ENCODE data around the gene FASLG.
"Not testable (repeated sequence)": the region's sequence is repeated elsewhere in the genome, so short reads cannot be mapped to it uniquely, and the experiment has no call there.

The FASLG gene, protein sequence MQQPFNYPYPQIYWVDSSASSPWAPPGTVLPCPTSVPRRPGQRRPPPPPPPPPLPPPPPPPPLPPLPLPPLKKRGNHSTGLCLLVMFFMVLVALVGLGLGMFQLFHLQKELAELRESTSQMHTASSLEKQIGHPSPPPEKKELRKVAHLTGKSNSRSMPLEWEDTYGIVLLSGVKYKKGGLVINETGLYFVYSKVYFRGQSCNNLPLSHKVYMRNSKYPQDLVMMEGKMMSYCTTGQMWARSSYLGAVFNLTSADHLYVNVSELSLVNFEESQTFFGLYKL

GRCh38 chr1:172658871-172659453 lies at the start of gene FASLG:
FASLG (plus strand) TSS chr1:172659103; CDS start chr1:172659202, 99 bp downstream.
- FAIRE-seq, result no peak

- FAIRE-seq, result no peak
These were observed 49.4 kb upstream of the FASLG start for GRCh38 chr1:172609528-172609927.

- FAIRE-seq, result no peak
These were observed 46.4 kb upstream of the FASLG start for GRCh38 chr1:172612478-172612877.

- FAIRE-seq, result no peak
These were observed 45.6 kb upstream of the FASLG start for GRCh38 chr1:172613294-172613693.

GRCh38 chr1:172616195-172616594 lies 42.7 kb upstream of the FASLG start:
- FAIRE-seq, result no peak

GRCh38 chr1:172616636-172617035 lies 42.3 kb upstream of the FASLG start:
- FAIRE-seq, result no peak

DNA sequence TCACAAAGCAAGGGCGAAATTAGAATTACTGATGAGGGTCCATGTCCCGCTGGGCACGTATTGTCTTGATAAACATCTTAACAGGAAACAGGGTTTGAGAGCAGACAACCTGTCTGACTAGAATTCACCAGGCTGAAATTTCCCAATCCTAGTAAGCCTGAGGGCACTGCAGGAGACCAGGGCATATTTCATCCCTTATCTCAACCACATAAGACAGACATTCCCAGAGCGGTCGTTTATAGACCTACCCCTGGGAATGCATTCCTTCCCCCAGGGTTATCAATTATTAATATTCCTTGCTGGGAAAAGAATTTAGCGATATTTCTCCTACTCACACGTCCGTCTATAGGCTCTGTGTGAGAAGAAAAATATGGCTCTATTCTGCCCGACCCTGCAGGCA lies 38.3 kb upstream of the FASLG start:
- FAIRE-seq, result not testable (repeated sequence)

- no peak for FAIRE-seq
These were observed 36.4 kb upstream of the FASLG start for GRCh38 chr1:172622541-172622940.

DNA sequence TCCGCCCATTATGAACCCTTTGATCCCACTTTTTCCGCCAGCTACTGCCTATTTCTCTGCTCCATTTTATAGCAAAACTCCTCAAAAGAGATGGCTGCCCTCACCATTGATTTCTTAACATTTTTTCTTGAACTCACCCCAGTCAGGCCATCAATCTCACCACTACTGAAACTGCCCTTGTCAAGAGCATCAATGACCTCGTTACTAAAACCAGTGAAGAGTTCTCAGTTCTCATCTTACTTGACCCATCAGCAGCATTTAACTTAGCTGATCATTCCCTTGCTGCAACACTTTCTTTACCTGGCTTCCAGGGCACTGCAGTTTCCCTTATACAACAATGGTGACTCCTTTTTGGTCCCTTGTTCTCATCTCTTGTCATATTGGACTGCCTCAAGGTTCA lies 35.2 kb upstream of the FASLG start:
- FAIRE-seq, result no peak

DNA sequence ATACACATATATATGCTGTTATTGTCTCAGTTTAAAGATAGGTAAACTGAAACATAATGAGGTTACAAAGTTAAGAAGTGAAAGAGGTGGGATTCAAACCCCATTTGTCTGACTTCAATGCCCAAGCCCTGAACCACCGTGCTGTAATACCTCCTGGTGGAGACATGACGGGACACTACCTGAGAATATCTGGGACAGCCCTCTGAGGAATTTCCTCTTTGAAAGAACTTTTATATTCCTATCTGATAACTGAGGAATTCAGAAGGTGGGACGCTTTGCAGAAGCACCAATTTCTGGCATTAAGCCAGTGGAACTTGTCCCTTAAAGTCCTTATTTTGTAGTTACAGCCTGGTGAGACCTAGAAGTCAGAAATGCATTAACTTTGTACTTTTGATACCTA lies 32.1 kb upstream of the FASLG start:
- no peak for FAIRE-seq

GRCh38 chr1:172627702-172628101 lies 31.2 kb upstream of the FASLG start:
- no peak for FAIRE-seq

DNA sequence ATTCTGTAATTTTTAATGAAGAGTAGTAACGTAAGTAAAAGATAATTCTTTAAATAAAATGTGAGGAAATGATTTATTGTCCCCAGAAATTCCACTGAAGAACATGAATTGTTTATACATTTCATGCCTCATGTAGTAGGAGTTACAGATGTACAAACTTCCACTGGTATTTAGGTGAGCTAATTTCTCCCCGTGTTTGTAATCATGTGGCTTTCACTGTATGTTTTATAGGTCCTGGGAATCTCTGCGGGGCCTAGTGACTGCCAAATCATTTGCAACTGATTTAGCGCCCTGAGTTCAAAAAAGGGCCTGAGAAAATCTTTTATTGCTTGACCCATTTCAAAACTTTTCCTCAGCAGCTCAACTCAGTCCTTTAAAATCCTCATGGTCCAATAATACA lies 30.5 kb upstream of the FASLG start:
- FAIRE-seq, result no peak

GRCh38 chr1:172629170-172629569 lies 29.7 kb upstream of the FASLG start:
- FAIRE-seq, result no peak

DNA sequence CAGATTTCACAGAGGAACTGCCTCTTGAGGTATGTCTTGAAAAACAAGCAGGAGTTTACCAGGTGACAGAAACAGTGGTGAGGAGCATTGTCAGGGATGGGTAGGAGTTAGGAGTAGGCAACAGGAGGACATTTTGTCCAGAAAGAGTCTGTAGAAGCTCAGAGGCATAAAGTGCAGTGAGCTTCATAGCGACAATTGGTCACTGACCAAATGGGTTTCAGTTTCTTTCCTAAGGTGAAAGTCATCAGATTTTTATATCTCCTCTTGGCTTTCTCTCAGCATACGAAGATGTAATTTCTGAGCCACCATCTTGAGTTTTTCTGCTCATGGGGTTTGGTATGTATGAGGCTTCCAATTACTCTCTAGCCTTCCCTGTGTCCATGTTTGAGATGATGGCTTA lies 29.3 kb upstream of the FASLG start:
- no peak for FAIRE-seq

- FAIRE-seq, result no peak
These were observed 28.7 kb upstream of the FASLG start for GRCh38 chr1:172630056-172630818.

DNA sequence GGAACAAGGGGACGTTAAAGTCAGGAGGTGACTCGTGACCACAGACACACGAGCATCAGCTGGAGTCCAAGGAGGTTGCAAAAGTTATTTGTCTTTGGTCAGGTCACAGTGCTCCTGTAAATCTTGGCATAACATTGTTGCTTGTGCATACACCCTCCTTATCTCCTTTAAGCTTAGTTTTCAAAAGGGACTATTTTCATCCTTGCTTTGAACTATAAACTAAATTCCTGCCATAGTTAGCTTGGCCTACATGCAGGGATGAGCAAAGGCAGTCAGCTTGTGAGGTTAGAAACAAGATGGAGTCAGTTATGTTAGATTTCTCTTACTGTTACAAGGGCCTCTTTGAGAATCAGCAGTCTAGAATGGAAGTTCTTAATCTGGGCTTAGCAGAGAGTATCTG lies 28.0 kb upstream of the FASLG start:
- no peak for FAIRE-seq

GRCh38 chr1:172637522-172637921 lies 21.4 kb upstream of the FASLG start:
- no peak for FAIRE-seq

GRCh38 chr1:172638249-172638648 lies 20.7 kb upstream of the FASLG start:
- FAIRE-seq, result no peak

GRCh38 chr1:172638885-172639831 lies 19.7 kb upstream of the FASLG start:
- FAIRE-seq, result no peak

DNA sequence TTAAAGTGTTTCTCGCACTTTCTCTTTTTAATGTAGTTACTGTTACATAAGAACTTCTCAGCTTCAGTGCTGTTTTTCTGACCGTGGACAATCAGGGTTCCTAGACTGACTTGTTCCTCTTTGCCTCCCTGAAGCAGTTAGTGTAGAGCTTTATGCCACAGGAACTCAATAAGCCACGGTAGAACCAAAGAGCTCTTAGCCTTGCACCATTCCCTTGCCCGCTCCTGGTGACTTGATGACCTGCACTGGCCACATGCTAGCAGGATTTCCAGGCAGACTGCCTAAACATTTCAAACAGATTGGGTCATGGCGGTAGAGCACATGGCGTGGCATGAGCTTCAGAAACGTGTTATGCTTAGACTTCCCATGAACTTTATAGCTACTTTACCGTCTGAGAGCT lies 18.8 kb upstream of the FASLG start:
- no peak for FAIRE-seq

- no peak for FAIRE-seq
These were observed 17.4 kb upstream of the FASLG start for GRCh38 chr1:172641492-172641891.

GRCh38 chr1:172642970-172643369 lies 15.9 kb upstream of the FASLG start:
- no peak for FAIRE-seq

- no peak for FAIRE-seq
These were observed 12.2 kb upstream of the FASLG start for GRCh38 chr1:172646653-172647052.

All from endometrium (tissue), 2 donors.